Loucy (cell line): ENCODE data around the gene CLTA.

Experiments used
- EZH2phosphoT487 ChIP-seq: fragments of 200-600 bp; IDR thresholded peaks from 2 replicates; pipeline ENCODE4 v1.6.1; 2018; ENCODE audit warnings: antibody characterized with exemption, mild to moderate bottlenecking, moderate library complexity, borderline replicate concordance
- TF ChIP-seq, protein P1 (sequence below): fragments of 200-600 bp; sonication (generic); conservative IDR thresholded peaks from 2 replicates; pipeline ENCODE4 v1.5.1; 2014; ENCODE audit warnings: mild to moderate bottlenecking, antibody characterized with exemption, low read length

DNA sequence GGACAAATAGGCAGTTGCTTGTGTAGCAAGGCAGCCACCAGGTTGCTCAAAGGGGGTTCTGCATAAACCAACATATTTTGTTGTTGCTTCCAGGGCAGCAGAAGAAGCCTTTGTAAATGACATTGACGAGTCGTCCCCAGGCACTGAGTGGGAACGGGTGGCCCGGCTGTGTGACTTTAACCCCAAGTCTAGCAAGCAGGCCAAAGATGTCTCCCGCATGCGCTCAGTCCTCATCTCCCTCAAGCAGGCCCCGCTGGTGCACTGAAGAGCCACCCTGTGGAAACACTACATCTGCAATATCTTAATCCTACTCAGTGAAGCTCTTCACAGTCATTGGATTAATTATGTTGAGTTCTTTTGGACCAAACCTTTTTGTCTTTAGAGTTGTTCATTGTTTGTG lies 20.8 kb downstream of the CLTA start:
- no peak for TF ChIP-seq EZH2phosphoT487
- TF ChIP-seq, protein P1, sequence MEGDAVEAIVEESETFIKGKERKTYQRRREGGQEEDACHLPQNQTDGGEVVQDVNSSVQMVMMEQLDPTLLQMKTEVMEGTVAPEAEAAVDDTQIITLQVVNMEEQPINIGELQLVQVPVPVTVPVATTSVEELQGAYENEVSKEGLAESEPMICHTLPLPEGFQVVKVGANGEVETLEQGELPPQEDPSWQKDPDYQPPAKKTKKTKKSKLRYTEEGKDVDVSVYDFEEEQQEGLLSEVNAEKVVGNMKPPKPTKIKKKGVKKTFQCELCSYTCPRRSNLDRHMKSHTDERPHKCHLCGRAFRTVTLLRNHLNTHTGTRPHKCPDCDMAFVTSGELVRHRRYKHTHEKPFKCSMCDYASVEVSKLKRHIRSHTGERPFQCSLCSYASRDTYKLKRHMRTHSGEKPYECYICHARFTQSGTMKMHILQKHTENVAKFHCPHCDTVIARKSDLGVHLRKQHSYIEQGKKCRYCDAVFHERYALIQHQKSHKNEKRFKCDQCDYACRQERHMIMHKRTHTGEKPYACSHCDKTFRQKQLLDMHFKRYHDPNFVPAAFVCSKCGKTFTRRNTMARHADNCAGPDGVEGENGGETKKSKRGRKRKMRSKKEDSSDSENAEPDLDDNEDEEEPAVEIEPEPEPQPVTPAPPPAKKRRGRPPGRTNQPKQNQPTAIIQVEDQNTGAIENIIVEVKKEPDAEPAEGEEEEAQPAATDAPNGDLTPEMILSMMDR: no peak
